Neuronal stem cell (in vitro differentiated cells): ENCODE measurements around the gene OGA.

ENCODE experiments used
- DNase-seq: peaks from one replicate; pipeline ENCODE4 v3.0.0-alpha.2; 2013; ENCODE audit warnings: low spot score
- H2AFZ ChIP-seq: one replicate; pipeline ENCODE4 v1.6.1; 2013; ENCODE audit warnings: mild to moderate bottlenecking, low read length, inconsistent platforms
- H2AK5ac ChIP-seq: 2 replicates; pipeline ENCODE4 v1.6.1; 2013; ENCODE audit warnings: low read depth, mild to moderate bottlenecking, inconsistent platforms, low read length, moderate library complexity, mixed read lengths
- H2BK120ac ChIP-seq: 2 replicates; pipeline ENCODE4 v1.6.1; 2013; ENCODE audit warnings: low read depth, mild to moderate bottlenecking, inconsistent platforms, low read length, moderate library complexity, mixed read lengths
- H2BK12ac ChIP-seq: one replicate; pipeline ENCODE4 v1.6.1; 2013; ENCODE audit warnings: low read length, inconsistent platforms
- H2BK15ac ChIP-seq: 2 replicates; pipeline ENCODE4 v1.6.1; 2013; ENCODE audit warnings: mild to moderate bottlenecking, low read length, inconsistent platforms, mixed read lengths
- H2BK5ac ChIP-seq: one replicate; pipeline ENCODE4 v1.6.1; 2013; ENCODE audit warnings: inconsistent platforms, mild to moderate bottlenecking, low read length, moderate library complexity
- H3K14ac ChIP-seq: one replicate; pipeline ENCODE4 v1.6.1; 2013; ENCODE audit warnings: low read length, inconsistent platforms
- H3K18ac ChIP-seq: 2 replicates; pipeline ENCODE4 v1.6.1; 2013; ENCODE audit warnings: low read length, inconsistent platforms
- H3K23ac ChIP-seq: 2 replicates; pipeline ENCODE4 v1.6.1; 2013; ENCODE audit warnings: low read depth, mild to moderate bottlenecking, mixed read lengths, low read length, inconsistent platforms; ENCODE audit not compliant: poor library complexity
- H3K27ac ChIP-seq: replicated peaks from 3 replicates; pipeline ENCODE4 v1.5.1; 2013; ENCODE audit warnings: low read length, inconsistent platforms
- H3K27me3 ChIP-seq, 3 experiments: 2 replicates each; pipeline ENCODE4 v1.6.1; 2013; ENCODE audit warnings: low read length in 3 of 3, mild to moderate bottlenecking in 2 of 3, inconsistent platforms in 1 of 3, low read depth in 1 of 3, mixed read lengths in 1 of 3, moderate library complexity in 1 of 3; ENCODE audit not compliant: control insufficient read depth in 3 of 3, insufficient read depth in 3 of 3
- H3K36me3 ChIP-seq, 2 donors: replicated peaks in 1 of 2; 2 replicates each; pipeline ENCODE4 v1.6.1; 2013; ENCODE audit warnings: low read length in 2 of 2; ENCODE audit not compliant: control insufficient read depth in 2 of 2, insufficient read depth in 2 of 2
- H3K4ac ChIP-seq: 2 replicates; pipeline ENCODE4 v1.6.1; 2013; ENCODE audit warnings: inconsistent platforms, mild to moderate bottlenecking, low read length, moderate library complexity
- H3K4me1 ChIP-seq, 2 donors: 1 replicate in 1 of 2; 2 replicates in 1 of 2; pipeline ENCODE4 v1.6.1; 2013; ENCODE audit warnings: low read length in 2 of 2, low read depth in 1 of 2; ENCODE audit not compliant: control insufficient read depth in 2 of 2, insufficient read depth in 1 of 2
- H3K4me2 ChIP-seq: one replicate; pipeline ENCODE4 v1.6.1; 2013; ENCODE audit warnings: mild to moderate bottlenecking, low read length, inconsistent platforms; ENCODE audit not compliant: insufficient read depth, poor library complexity, severe bottlenecking
- H3K4me3 ChIP-seq, 2 donors: 2 replicates each; pipeline ENCODE4 v1.5.1; 2013; ENCODE audit warnings: low read length in 2 of 2, mild to moderate bottlenecking in 2 of 2, inconsistent platforms in 1 of 2, moderate library complexity in 1 of 2
- H3K79me1 ChIP-seq: one replicate; pipeline ENCODE4 v1.6.1; 2013; ENCODE audit warnings: low read depth, mild to moderate bottlenecking, inconsistent platforms, low read length, moderate library complexity
- H3K9ac ChIP-seq: one replicate; pipeline ENCODE4 v1.6.1; 2013; ENCODE audit warnings: mild to moderate bottlenecking, low read depth, low read length, inconsistent platforms; ENCODE audit not compliant: poor library complexity
- H3K9me3 ChIP-seq, 2 donors: replicated peaks in 1 of 2; 2 replicates each; pipeline versions ENCODE3 to v1.6.1; 2013; ENCODE audit warnings: low read length in 2 of 2, mild to moderate bottlenecking in 2 of 2, inconsistent platforms in 1 of 2, low read depth in 1 of 2, mixed read lengths in 1 of 2, moderate library complexity in 1 of 2; ENCODE audit not compliant: control insufficient read depth in 2 of 2, insufficient read depth in 1 of 2
- H4K8ac ChIP-seq: one replicate; pipeline ENCODE4 v1.6.1; 2013; ENCODE audit warnings: low read depth, mild to moderate bottlenecking, inconsistent platforms, low read length, moderate library complexity
- H4K91ac ChIP-seq: one replicate; pipeline ENCODE4 v1.6.1; 2013; ENCODE audit warnings: low read length, low read depth, mild to moderate bottlenecking, inconsistent platforms; ENCODE audit not compliant: poor library complexity
- WGBS, 2 donors: extraction: QIAGEN DNeasy Blood & Tissue Kit; methylation state at CpG; one replicate each; pipeline ENCODE4 v1.1.7; 2013; ENCODE audit warnings: missing lambda C conversion rate in 2 of 2, mixed read lengths in 1 of 2; ENCODE audit not compliant: insufficient read length in 2 of 2, insufficient replicate concordance in 1 of 2; ENCODE audit errors: extremely low coverage in 2 of 2; 5-methylcytosine and 5-hydroxymethylcytosine counted together

Gene OGA

DNA sequence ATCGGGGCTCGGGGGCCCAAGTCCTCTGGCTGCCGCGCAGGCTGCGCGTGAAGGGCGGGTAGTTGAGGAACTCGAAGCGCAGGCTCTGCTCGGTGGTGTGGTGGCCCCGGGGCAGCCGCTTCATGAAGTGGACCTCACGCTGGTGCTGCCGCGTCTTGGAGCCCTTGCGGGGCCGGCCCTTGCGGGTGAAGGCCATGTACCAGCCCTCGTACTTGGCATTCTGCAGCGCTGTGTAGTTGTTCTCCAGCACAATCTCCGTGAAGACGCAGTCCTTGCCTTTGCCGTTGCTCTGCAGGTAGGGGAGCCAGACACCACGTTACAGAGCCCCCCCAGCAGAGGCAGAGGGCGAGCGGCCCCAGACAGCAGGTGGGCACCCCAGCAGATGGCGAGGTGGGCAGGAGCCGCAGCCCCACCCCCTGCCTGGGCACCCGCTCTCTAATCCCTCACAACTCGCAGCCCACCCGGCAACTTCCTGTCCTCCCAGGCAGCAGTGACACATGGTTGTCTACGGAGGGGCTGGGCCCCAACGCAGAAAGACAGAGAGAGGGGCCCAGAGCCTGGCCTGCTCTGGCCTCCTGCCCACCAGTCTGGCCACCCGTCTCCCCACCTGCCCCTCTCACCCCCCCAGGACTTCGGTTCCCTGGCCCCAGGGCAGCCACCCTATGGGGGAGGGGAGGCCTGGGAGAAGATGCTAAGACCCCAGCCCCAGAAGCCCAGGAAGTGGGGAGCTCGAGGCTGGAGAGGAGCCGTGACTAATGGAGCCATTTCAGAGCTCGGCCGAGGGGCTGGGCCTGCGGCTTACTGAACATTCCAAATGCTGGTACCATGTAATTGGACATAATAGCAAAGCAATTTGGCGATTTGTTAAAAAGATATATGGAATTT lies 47.7 kb downstream of the OGA start:
- no peak overlapping the region for H3K9ac ChIP-seq
- no CpG with 5 or more reads among the region's 41 CpGs for WGBS, 2 donors
- peak overlapping the region; percentile 31 for H4K8ac ChIP-seq
- peak overlapping the region; percentile 29 for H3K18ac ChIP-seq
- no peak for DNase-seq
- no peak overlapping the region for H2BK5ac ChIP-seq
- H2BK12ac ChIP-seq, result no peak overlapping the region
- H2BK15ac ChIP-seq, result peak overlapping the region; percentile 32
- H3K9me3 ChIP-seq, result no peaks in the 10 kb centered on the region
- H2BK120ac ChIP-seq, result peak overlapping the region; percentile 68
- no peak overlapping the region for H3K27ac ChIP-seq
- no peak overlapping the region for H3K23ac ChIP-seq
- H3K4me2 ChIP-seq, result no peak overlapping the region
- peaks cover 0 to 38% of the 10 kb centered on the region in 2 donors for H3K4me1 ChIP-seq
- H4K91ac ChIP-seq, result no peak overlapping the region
- H3K4ac ChIP-seq, result peak overlapping the region; percentile 20
- H2AK5ac ChIP-seq, result peak overlapping the region; percentile 20
- H3K27me3 ChIP-seq, result peaks cover 0 to 100% (median 17%) of the 10 kb centered on the region in 3 experiments
- H3K79me1 ChIP-seq, result peaks cover 8% of the 10 kb centered on the region
- H2AFZ ChIP-seq, result no peak overlapping the region
- no peak overlapping the region for H3K14ac ChIP-seq
- peaks cover 0 to 2% of the 10 kb centered on the region in 2 donors for H3K36me3 ChIP-seq
- no peak overlapping the region for H3K4me3 ChIP-seq

DNA sequence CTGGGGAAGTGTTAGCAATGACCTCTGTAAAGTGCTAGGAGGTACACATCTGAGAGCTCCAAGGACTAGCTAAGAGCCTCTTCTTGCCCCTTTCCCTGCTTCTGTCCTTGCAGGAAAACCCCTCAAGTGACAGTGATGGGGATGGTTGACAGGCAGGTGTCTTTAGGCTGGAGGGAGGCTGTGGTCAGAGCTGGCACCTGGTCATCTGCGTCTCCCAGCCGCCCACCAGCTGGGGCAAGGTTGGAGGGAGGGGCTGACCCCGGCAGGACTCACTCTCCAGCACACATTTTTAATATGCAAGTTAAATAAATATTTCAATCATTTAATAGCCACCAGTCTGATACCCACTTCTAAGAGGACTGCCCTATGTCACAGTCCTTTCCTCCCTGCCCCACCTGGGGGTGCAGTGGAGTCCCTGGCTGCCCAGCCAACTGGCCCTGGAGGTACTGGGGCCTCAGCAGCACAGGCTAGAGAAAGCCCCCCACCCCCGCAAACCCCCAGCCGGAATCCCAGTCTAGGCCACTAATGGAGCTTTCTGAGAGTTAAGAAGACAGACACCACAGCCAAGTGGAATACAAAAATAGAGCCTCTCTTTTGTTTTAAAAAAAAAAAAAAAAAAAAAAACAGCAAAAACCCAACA lies 48.6 kb downstream of the OGA start:
- Histone ChIP-seq H2AK5ac (no peak overlapping the region), H2BK120ac (no peak overlapping the region), H3K9me3 (no peaks in the 10 kb centered on the region), H4K91ac (no peak overlapping the region), H3K36me3 (peaks cover 0 to 2% of the 10 kb centered on the region in 2 donors), H2BK15ac (no peak overlapping the region), H2BK12ac (no peak overlapping the region), H3K23ac (no peak overlapping the region), H3K79me1 (peaks cover 6% of the 10 kb centered on the region), H3K14ac (no peak overlapping the region), H2BK5ac (no peak overlapping the region), H2AFZ (no peak overlapping the region), H3K4me2 (no peak overlapping the region), H3K4me1 (peaks cover 0 to 36% of the 10 kb centered on the region in 2 donors), H3K9ac (no peak overlapping the region), H3K27me3 (peaks cover 0 to 100% (median 8%) of the 10 kb centered on the region in 3 experiments), H4K8ac (no peak overlapping the region), H3K18ac (no peak overlapping the region), H3K27ac (no peak overlapping the region), H3K4ac (peak overlapping the region; percentile 20), H3K4me3 (no peak overlapping the region)
- no CpG with 5 or more reads among the region's 5 CpGs for WGBS, 2 donors
- no peak for DNase-seq

GRCh38 chr10:101768791-101769170 lies 49.5 kb downstream of the OGA start:
- no CpG with 5 or more reads among the region's 8 CpGs for WGBS, 2 donors
- H2BK5ac ChIP-seq, result peak overlapping the region; percentile 59
- H3K27me3 ChIP-seq, result peaks cover 0 to 96% (median 0%) of the 10 kb centered on the region in 3 experiments

More at GRCh38 chr10:101768791-101769170, 49.5 kb downstream of the OGA start:
- peaks cover 6% of the 10 kb centered on the region for H3K79me1 ChIP-seq
- peak overlapping the region; percentile 82 for H2AK5ac ChIP-seq
- no peak overlapping the region for H3K4me2 ChIP-seq
- no peak overlapping the region for H3K4me3 ChIP-seq
- no peak overlapping the region for H3K14ac ChIP-seq
- H3K27ac ChIP-seq, result peak overlapping the region; percentile 72
- H2BK15ac ChIP-seq, result peak overlapping the region; percentile 13
- H2BK120ac ChIP-seq, result no peak overlapping the region
- H4K91ac ChIP-seq, result no peak overlapping the region
- H3K36me3 ChIP-seq, result peaks cover 0 to 2% of the 10 kb centered on the region in 2 donors
- H2AFZ ChIP-seq, result no peak overlapping the region
- DNase-seq, result no peak
- no peak overlapping the region for H3K23ac ChIP-seq
- no peak overlapping the region for H3K9ac ChIP-seq
- no peak overlapping the region for H4K8ac ChIP-seq
- peaks cover 0 to 30% of the 10 kb centered on the region in 2 donors for H3K4me1 ChIP-seq
- no peak overlapping the region for H2BK12ac ChIP-seq
- peak overlapping the region; percentile 89 for H3K18ac ChIP-seq
- peak overlapping the region; percentile 5 for H3K4ac ChIP-seq
- H3K9me3 ChIP-seq, result no peaks in the 10 kb centered on the region
